Measurements from ENCODE around the gene ITGB3BP.

GRCh38 chr1:63533931-63534330 is 10.9 kb upstream of the ITGB3BP start:
- TF ChIP-seq CTCF (IDR thresholded peaks at IDR 0.05) (no peak), EZH2 (IDR thresholded peaks at IDR 0.05) (no peak), EZH2phosphoT487 (IDR thresholded peaks at IDR 0.05) (no peak)
